Measurements from ENCODE around the gene CALY. TPM values are rescaled to one million over a fixed set of nuclear protein-coding genes. Genes with fewer than 3 reads are reported as not detected.

CALY gene
- total RNA-seq, 1 donor from 2014 or later: not detected

- intact Hi-C loops (cut with micrococcal nuclease): no loop called here
Observed at GRCh38 chr10:133313192-133313591, 23.5 kb downstream of the CALY start.

GRCh38 chr10:133312769-133313145, 23.9 kb downstream of the CALY start:
- peaks cover 22% of the 10 kb centered on the region for H3K4me1 ChIP-seq
- intact Hi-C loops (cut with micrococcal nuclease): no loop called here
- no peak overlapping the region for H3K4me3 ChIP-seq
- no peak overlapping the region for H3K27ac ChIP-seq (replicated peaks)
- peaks cover 31% of the 10 kb centered on the region for H3K36me3 ChIP-seq
- TF ChIP-seq CTCF (IDR thresholded peaks at IDR 0.05; ENCODE audit: borderline replicate concordance): no peak
- DNase-seq: no peak
- no peaks in the 10 kb centered on the region for H3K27me3 ChIP-seq (ENCODE audit: low read depth)
- no peaks in the 10 kb centered on the region for H3K9me3 ChIP-seq (replicated peaks)

More at GRCh38 chr10:133313192-133313591, 23.5 kb downstream of the CALY start:
- Histone ChIP-seq H3K36me3 (peaks cover 31% of the 10 kb centered on the region), H3K4me3 (no peak overlapping the region), H3K4me1 (peaks cover 18% of the 10 kb centered on the region), H3K9me3 (replicated peaks) (no peaks in the 10 kb centered on the region), H3K27me3 (ENCODE audit: low read depth) (no peaks in the 10 kb centered on the region), H3K27ac (replicated peaks) (no peak overlapping the region)
- DNase-seq: no peak
- TF ChIP-seq CTCF (IDR thresholded peaks at IDR 0.05; ENCODE audit: borderline replicate concordance): no peak

- Histone ChIP-seq H3K4me3 (no peak overlapping the region), H3K4me1 (peaks cover 28% of the 10 kb centered on the region), H3K36me3 (peaks cover 31% of the 10 kb centered on the region), H3K27me3 (ENCODE audit: low read depth) (no peaks in the 10 kb centered on the region), H3K27ac (replicated peaks) (no peak overlapping the region), H3K9me3 (replicated peaks) (no peaks in the 10 kb centered on the region)
- intact Hi-C loops (cut with micrococcal nuclease): no loop called here
- no peak for TF ChIP-seq CTCF (IDR thresholded peaks at IDR 0.05; ENCODE audit: borderline replicate concordance)
- no peak for DNase-seq
Observed at GRCh38 chr10:133312016-133312768, 24.5 kb downstream of the CALY start.

- no peak for DNase-seq
- intact Hi-C loops (cut with micrococcal nuclease): no loop called here
- Histone ChIP-seq H3K36me3 (peaks cover 31% of the 10 kb centered on the region), H3K4me1 (peaks cover 34% of the 10 kb centered on the region), H3K27me3 (ENCODE audit: low read depth) (no peaks in the 10 kb centered on the region), H3K9me3 (replicated peaks) (no peaks in the 10 kb centered on the region), H3K4me3 (no peak overlapping the region), H3K27ac (replicated peaks) (no peak overlapping the region)
- no peak for TF ChIP-seq CTCF (IDR thresholded peaks at IDR 0.05; ENCODE audit: borderline replicate concordance)
Observed at GRCh38 chr10:133311570-133311969, 25.1 kb downstream of the CALY start.

- DNase-seq: no peak
- TF ChIP-seq CTCF (IDR thresholded peaks at IDR 0.05; ENCODE audit: borderline replicate concordance): no peak
- Histone ChIP-seq H3K4me1 (peaks cover 42% of the 10 kb centered on the region), H3K27ac (replicated peaks) (no peak overlapping the region), H3K27me3 (ENCODE audit: low read depth) (no peaks in the 10 kb centered on the region), H3K36me3 (peaks cover 31% of the 10 kb centered on the region), H3K9me3 (replicated peaks) (no peaks in the 10 kb centered on the region), H3K4me3 (no peak overlapping the region)
- intact Hi-C loops (cut with micrococcal nuclease): no loop called here
Observed at GRCh38 chr10:133310789-133311188, 25.9 kb downstream of the CALY start.

Data from left ventricle myocardium inferior (tissue), 1 donor.